Bronchial epithelial cell (primary cell): ENCODE results near the gene PADI2. TPM values are rescaled to one million over a fixed set of nuclear protein-coding genes. Genes with fewer than 3 reads are reported as not detected.

ENCODE experiments used
- DNase-seq: peaks from one replicate; pipeline ENCODE4 v3.0.0-alpha.2; 2010; ENCODE audit warnings: low read depth
- FAIRE-seq: peaks from 2 replicates; lab custom pipeline; 2011; peaks lifted over from hg19 to GRCh38; lab: Jason Lieb, UNC
- H3K27me3 ChIP-seq: 2 replicates; pipeline ENCODE4 v1.5.1; 2011; ENCODE audit warnings: low read length; ENCODE audit not compliant: control insufficient read depth, insufficient read depth
- H3K36me3 ChIP-seq: 2 replicates; pipeline ENCODE4 v1.5.1; 2011; ENCODE audit warnings: low read length; ENCODE audit not compliant: control insufficient read depth, insufficient read depth
- H3K4me3 ChIP-seq: 2 replicates; pipeline ENCODE4 v1.5.1; 2011; ENCODE audit warnings: mild to moderate bottlenecking, low read depth, low read length, control low read depth
- CTCF ChIP-seq: IDR thresholded peaks from 2 replicates; pipeline ENCODE4 v1.5.1; 2011; ENCODE audit warnings: mild to moderate bottlenecking, moderate library complexity, low read length, control low read depth, inconsistent platforms; ENCODE audit not compliant: insufficient read depth, severe bottlenecking
- total RNA-seq: library from RNA; depleted of rRNA; stranded (reverse); fragments of >200 nt; gene quantifications from 2 replicates; pipeline ENCODE4 v1.2.1, GENCODE V29; 2014

Gene PADI2
- total RNA-seq, 1 donor from 2014 or later, result 1.3 TPM

GRCh38 chr1:17023573-17023972 lies 95.7 kb downstream of the PADI2 start:
- FAIRE-seq (no peak), DNase-seq (no peak)
- TF ChIP-seq CTCF, result no peak
- H3K27me3 ChIP-seq, result no peaks in the 10 kb centered on the region
- H3K36me3 ChIP-seq, result peaks cover 27% of the 10 kb centered on the region
- H3K4me3 ChIP-seq, result no peak overlapping the region

GRCh38 chr1:17023102-17023501 lies 96.1 kb downstream of the PADI2 start:
- no peak for DNase-seq
- H3K36me3 ChIP-seq, result peaks cover 27% of the 10 kb centered on the region
- TF ChIP-seq CTCF, result no peak
- no peaks in the 10 kb centered on the region for H3K27me3 ChIP-seq
- H3K4me3 ChIP-seq, result no peak overlapping the region
- FAIRE-seq, result no peak

GRCh38 chr1:17021896-17022295 lies 97.4 kb downstream of the PADI2 start:
- DNase-seq (no peak), FAIRE-seq (no peak)
- H3K36me3 ChIP-seq, result peaks cover 27% of the 10 kb centered on the region
- no peak for TF ChIP-seq CTCF
- no peak overlapping the region for H3K4me3 ChIP-seq
- H3K27me3 ChIP-seq, result no peaks in the 10 kb centered on the region

DNA sequence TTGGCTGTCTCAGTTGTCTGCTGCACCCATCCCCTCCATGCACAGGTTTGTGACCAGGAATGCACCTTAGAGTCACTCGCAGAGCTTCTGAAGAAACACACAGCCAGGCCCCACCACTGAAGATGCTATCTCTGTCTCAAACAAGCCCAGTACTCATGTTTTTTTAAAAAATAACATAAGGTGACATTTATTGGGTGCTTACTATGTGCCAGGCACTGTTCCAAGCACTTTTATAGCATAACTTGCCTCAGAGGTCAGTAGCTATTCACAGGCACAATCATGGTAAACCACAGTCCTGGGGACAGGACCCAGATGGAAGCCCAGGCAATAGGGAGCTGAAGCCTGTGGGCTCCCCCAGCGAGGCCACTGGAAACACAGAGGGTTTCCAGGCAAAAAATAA lies 98.7 kb downstream of the PADI2 start:
- Histone ChIP-seq H3K27me3 (no peaks in the 10 kb centered on the region), H3K4me3 (no peak overlapping the region), H3K36me3 (peaks cover 24% of the 10 kb centered on the region)
- FAIRE-seq, result no peak
- no peak for DNase-seq
- TF ChIP-seq CTCF, result no peak

DNA sequence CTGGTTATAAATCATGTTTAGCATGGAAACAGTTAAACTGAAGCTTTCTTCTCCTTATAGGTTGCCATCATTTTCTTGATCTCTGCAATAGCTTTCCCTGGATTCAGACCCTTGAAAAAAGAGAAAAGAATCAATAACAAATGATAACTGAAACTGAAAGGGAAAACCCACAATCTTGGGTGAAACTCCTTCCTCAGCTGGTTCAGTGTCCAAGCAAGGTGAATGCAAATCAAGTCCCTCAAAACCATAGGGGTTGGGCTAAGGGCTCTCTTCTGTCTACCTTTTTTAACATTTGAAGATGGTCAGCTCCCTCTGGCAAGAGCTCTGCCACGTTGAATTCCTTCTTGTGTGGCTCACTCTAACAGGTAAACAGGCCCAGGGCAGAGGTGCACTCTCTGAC lies 100.4 kb downstream of the PADI2 start:
- DNase-seq (no peak), FAIRE-seq (no peak)
- H3K27me3 ChIP-seq, result no peaks in the 10 kb centered on the region
- peaks cover 19% of the 10 kb centered on the region for H3K36me3 ChIP-seq
- TF ChIP-seq CTCF, result no peak
- no peak overlapping the region for H3K4me3 ChIP-seq

GRCh38 chr1:17017435-17017834 lies 101.8 kb downstream of the PADI2 start:
- peaks cover 14% of the 10 kb centered on the region for H3K36me3 ChIP-seq
- DNase-seq, result no peak
- no peak for TF ChIP-seq CTCF
- no peak overlapping the region for H3K4me3 ChIP-seq
- no peaks in the 10 kb centered on the region for H3K27me3 ChIP-seq
- FAIRE-seq, result no peak
